IMR-90 (cell line): ENCODE results near the gene NDST1. TPM values are rescaled to one million over a fixed set of nuclear protein-coding genes. Genes with fewer than 3 reads are reported as not detected.
A peak's percentile ranks its signal among the peaks of the same experiment; 100 is the strongest.

Experiments
- ATAC-seq: fragments of 200-7000 bp; cut with Tn5 transposase; 2 replicates; pipeline ENCODE4 v1.9.1; 2020; ENCODE audit warnings: low read depth, mild to moderate bottlenecking, moderate library complexity
- BruUV-seq: library from RNA; stranded (reverse); fragments of 400-500 nt; replicated peaks from 2 replicates; lab custom pipeline; 2021; lab: Mats Ljungman, UMichigan
- CTCF ChIA-PET: fragments of 300-600 bp; formaldehyde crosslinking; extraction: SDS; loops from one replicate; lab custom pipeline; 2021; ENCODE audit warnings: antibody characterized with exemption; lab: Yijun Ruan, JAX
- POLR2A ChIA-PET: fragments of 300-600 bp; sonication (Branson Sonifier 250); formaldehyde crosslinking; loops from one replicate; lab custom pipeline; 2022; ENCODE audit warnings: antibody characterized with exemption; ENCODE audit not compliant: unreplicated experiment; lab: Charles Lee
- DNase-seq: peaks from one replicate; pipeline ENCODE4 v3.0.0; 2013
- H2AFZ ChIP-seq: replicated peaks from 2 replicates; pipeline ENCODE3; 2013; ENCODE audit warnings: low read length, mild to moderate bottlenecking; ENCODE audit not compliant: poor library complexity
- H2AK5ac ChIP-seq: 2 replicates; pipeline ENCODE4 v1.6.1; 2013; ENCODE audit warnings: low read depth, low read length, inconsistent platforms
- H2AK9ac ChIP-seq: replicated peaks from 2 replicates; pipeline ENCODE3; 2013; ENCODE audit warnings: mild to moderate bottlenecking, low read depth, low read length, moderate library complexity; ENCODE audit not compliant: poor library complexity
- H2BK120ac ChIP-seq: 2 replicates; pipeline ENCODE4 v1.6.1; 2013; ENCODE audit warnings: low read depth, low read length, inconsistent platforms
- H2BK15ac ChIP-seq: 3 replicates; pipeline ENCODE4 v1.6.1; 2013; ENCODE audit warnings: low read depth, low read length, inconsistent platforms
- H2BK20ac ChIP-seq: 2 replicates; pipeline ENCODE4 v1.6.1; 2013; ENCODE audit warnings: low read depth, mild to moderate bottlenecking, inconsistent platforms, low read length, moderate library complexity
- H2BK5ac ChIP-seq: 2 replicates; pipeline ENCODE4 v1.6.1; 2013; ENCODE audit warnings: mild to moderate bottlenecking, low read depth, low read length, inconsistent platforms; ENCODE audit not compliant: poor library complexity, severe bottlenecking
- H3K14ac ChIP-seq: replicated peaks from 2 replicates; pipeline ENCODE4 v1.6.1; 2013; ENCODE audit warnings: low read depth, low read length, inconsistent platforms
- H3K18ac ChIP-seq: 2 replicates; pipeline ENCODE4 v1.6.1; 2013; ENCODE audit warnings: low read depth, low read length, control low read depth
- H3K23ac ChIP-seq: 2 replicates; pipeline ENCODE4 v1.6.1; 2013; ENCODE audit warnings: low read depth, low read length, inconsistent platforms
- H3K27ac ChIP-seq: 2 replicates; pipeline ENCODE4 v1.5.1; 2013; ENCODE audit warnings: mild to moderate bottlenecking, control low read depth, low read length; ENCODE audit not compliant: insufficient read depth
- H3K27me3 ChIP-seq: 2 replicates; pipeline ENCODE4 v1.6.1; 2013; ENCODE audit warnings: low read length; ENCODE audit not compliant: control insufficient read depth, insufficient read depth
- H3K36me3 ChIP-seq: 2 replicates; pipeline ENCODE4 v1.6.1; 2013; ENCODE audit warnings: low read length, mixed read lengths; ENCODE audit not compliant: control insufficient read depth, insufficient read depth
- H3K4ac ChIP-seq: 2 replicates; pipeline ENCODE4 v1.6.1; 2013; ENCODE audit warnings: low read depth, low read length, inconsistent platforms
- H3K4me1 ChIP-seq: 2 replicates; pipeline ENCODE4 v1.6.1; 2013; ENCODE audit warnings: low read length, mixed read lengths; ENCODE audit not compliant: control insufficient read depth, insufficient read depth
- H3K4me2 ChIP-seq: 2 replicates; pipeline ENCODE4 v1.6.1; 2013; ENCODE audit warnings: low read depth, mild to moderate bottlenecking, control low read depth, low read length, moderate library complexity
- H3K4me3 ChIP-seq: 2 replicates; pipeline ENCODE4 v1.5.1; 2013; ENCODE audit warnings: low read depth, mild to moderate bottlenecking, control low read depth, low read length, moderate library complexity; ENCODE audit not compliant: insufficient read depth
- H3K56ac ChIP-seq: 2 replicates; pipeline ENCODE4 v1.6.1; 2013; ENCODE audit warnings: low read length, inconsistent platforms; ENCODE audit not compliant: insufficient read depth; ENCODE audit errors: extremely low read depth
- H3K79me1 ChIP-seq, 2 experiments: 2 replicates each; pipeline ENCODE4 v1.6.1; 2013; ENCODE audit warnings: low read length in 2 of 2, inconsistent platforms in 1 of 2, low read depth in 1 of 2
- H3K9ac ChIP-seq: 2 replicates; pipeline ENCODE4 v1.6.1; 2013; ENCODE audit warnings: low read depth, low read length, control low read depth
- H3K9me1 ChIP-seq: 2 replicates; pipeline ENCODE4 v1.6.1; 2013; ENCODE audit warnings: low read length, inconsistent platforms; ENCODE audit not compliant: insufficient read depth
- H3K9me3 ChIP-seq: 2 replicates; pipeline ENCODE4 v1.6.1; 2013; ENCODE audit warnings: low read length; ENCODE audit not compliant: control insufficient read depth, insufficient read depth
- H4K20me1 ChIP-seq: 2 replicates; pipeline ENCODE4 v1.6.1; 2013; ENCODE audit warnings: low read length, inconsistent platforms; ENCODE audit not compliant: insufficient read depth
- H4K5ac ChIP-seq: 2 replicates; pipeline ENCODE4 v1.6.1; 2013; ENCODE audit warnings: mild to moderate bottlenecking, low read depth, low read length, control low read depth
- H4K8ac ChIP-seq, 2 experiments: 2 replicates each; pipeline ENCODE4 v1.6.1; 2013; ENCODE audit warnings: low read depth in 2 of 2, low read length in 2 of 2, control low read depth in 1 of 2, inconsistent platforms in 1 of 2
- H4K91ac ChIP-seq: 2 replicates; pipeline ENCODE4 v1.6.1; 2013; ENCODE audit warnings: low read depth, low read length, inconsistent platforms; ENCODE audit not compliant: insufficient read depth
- BHLHE40 ChIP-seq: fragments of 150-350 bp; IDR thresholded peaks from 2 replicates; pipeline ENCODE4 v1.6.1; 2016; ENCODE audit warnings: mild to moderate bottlenecking, low read depth, low read length
- CEBPB ChIP-seq: IDR thresholded peaks from 2 replicates; pipeline ENCODE4 v1.6.1; 2012; ENCODE audit warnings: low read depth, low read length, improper control_type of control experiment
- FOS ChIP-seq: fragments of 150-350 bp; IDR thresholded peaks from 2 replicates; pipeline ENCODE4 v1.6.1; 2016; ENCODE audit warnings: low read depth, low read length
- MAFK ChIP-seq: IDR thresholded peaks from 2 replicates; pipeline ENCODE4 v1.6.1; 2012; ENCODE audit warnings: low read depth, low read length, improper control_type of control experiment
- MAZ ChIP-seq: IDR thresholded peaks from 2 replicates; pipeline ENCODE4 v1.6.1; 2012; ENCODE audit warnings: low read depth, mild to moderate bottlenecking, low read length, improper control_type of control experiment, moderate library complexity, borderline replicate concordance
- MXI1 ChIP-seq: IDR thresholded peaks from 2 replicates; pipeline ENCODE4 v1.6.1; 2012; ENCODE audit warnings: low read depth, mild to moderate bottlenecking, low read length, moderate library complexity, borderline replicate concordance
- NFE2L2 ChIP-seq: fragments of 150-350 bp; IDR thresholded peaks from 2 replicates; pipeline ENCODE4 v1.6.1; 2016; ENCODE audit warnings: low read depth, mild to moderate bottlenecking, low read length
- POLR2A ChIP-seq: IDR thresholded peaks from 2 replicates; pipeline ENCODE4 v1.6.1; 2012; ENCODE audit warnings: mild to moderate bottlenecking, low read depth, low read length
- RAD21 ChIP-seq: IDR thresholded peaks from 2 replicates; pipeline ENCODE4 v1.6.1; 2012; ENCODE audit warnings: low read length, improper control_type of control experiment
- RCOR1 ChIP-seq: IDR thresholded peaks from 2 replicates; pipeline ENCODE4 v1.6.1; 2012; ENCODE audit warnings: mild to moderate bottlenecking, low read length, improper control_type of control experiment; ENCODE audit not compliant: insufficient replicate concordance
- RFX5 ChIP-seq: IDR thresholded peaks from 2 replicates; pipeline ENCODE4 v1.8.0; 2012; ENCODE audit warnings: low read depth, mild to moderate bottlenecking, low read length, moderate library complexity
- WGBS, 2 experiments: methylation state at CpG; one replicate each; pipeline versions ENCODE4 v1.1.5 to v1.1.7; 2013; ENCODE audit warnings: missing lambda C conversion rate in 2 of 2; ENCODE audit not compliant: insufficient read length in 1 of 2; ENCODE audit errors: extremely low coverage in 2 of 2; 5-methylcytosine and 5-hydroxymethylcytosine counted together
- dilution Hi-C: fragments of 300-500 bp; cut with HindIII; formaldehyde crosslinking; loops from one replicate; pipeline ENCODE4 v1.14.3; 2018; ENCODE audit warnings: low sequenced_read_pairs; ENCODE audit not compliant: unreplicated experiment
- in situ Hi-C: fragments of 300-500 bp; cut with MboI; formaldehyde crosslinking; loops from 3 replicates; pipeline ENCODE4 v1.14.3; 2019; ENCODE audit warnings: low sequenced_read_pairs, inconsistent platforms, mixed read lengths
- intact Hi-C: fragments of 100-400 bp; cut with micrococcal nuclease; formaldehyde crosslinking; loops from 2 replicates; pipeline ENCODE4 v1.10.0; 2022
- polyA plus RNA-seq, 3 experiments: library from polyadenylated mRNA; depleted of rRNA; stranded (reverse); fragments of >200 nt; gene quantifications; 2 replicates each; pipeline ENCODE4 v1.2.3, GENCODE V29; 2012; ENCODE audit warnings: low replicate concordance in 1 of 3
- total RNA-seq: library from RNA; depleted of rRNA; stranded (reverse); fragments of >200 nt; gene quantifications from 2 replicates; pipeline ENCODE4 v1.2.3, GENCODE V29; 2012
- TF ChIP-seq, protein P1 (sequence below): fragments of 150-350 bp; IDR thresholded peaks from 2 replicates; pipeline ENCODE4 v1.6.1; 2017; ENCODE audit warnings: mild to moderate bottlenecking, antibody characterized with exemption, low read length, low read depth
- TF ChIP-seq, protein P2 (sequence below): conservative IDR thresholded peaks from 2 replicates; pipeline ENCODE4 v1.5.1; 2012; ENCODE audit warnings: mild to moderate bottlenecking, low read depth, low read length, improper control_type of control experiment

NDST1 gene
- total and polyA plus RNA-seq, 2 of the 4 experiments (the other 2 are of a cell fraction): 30.5 to 80.4 TPM

DNA sequence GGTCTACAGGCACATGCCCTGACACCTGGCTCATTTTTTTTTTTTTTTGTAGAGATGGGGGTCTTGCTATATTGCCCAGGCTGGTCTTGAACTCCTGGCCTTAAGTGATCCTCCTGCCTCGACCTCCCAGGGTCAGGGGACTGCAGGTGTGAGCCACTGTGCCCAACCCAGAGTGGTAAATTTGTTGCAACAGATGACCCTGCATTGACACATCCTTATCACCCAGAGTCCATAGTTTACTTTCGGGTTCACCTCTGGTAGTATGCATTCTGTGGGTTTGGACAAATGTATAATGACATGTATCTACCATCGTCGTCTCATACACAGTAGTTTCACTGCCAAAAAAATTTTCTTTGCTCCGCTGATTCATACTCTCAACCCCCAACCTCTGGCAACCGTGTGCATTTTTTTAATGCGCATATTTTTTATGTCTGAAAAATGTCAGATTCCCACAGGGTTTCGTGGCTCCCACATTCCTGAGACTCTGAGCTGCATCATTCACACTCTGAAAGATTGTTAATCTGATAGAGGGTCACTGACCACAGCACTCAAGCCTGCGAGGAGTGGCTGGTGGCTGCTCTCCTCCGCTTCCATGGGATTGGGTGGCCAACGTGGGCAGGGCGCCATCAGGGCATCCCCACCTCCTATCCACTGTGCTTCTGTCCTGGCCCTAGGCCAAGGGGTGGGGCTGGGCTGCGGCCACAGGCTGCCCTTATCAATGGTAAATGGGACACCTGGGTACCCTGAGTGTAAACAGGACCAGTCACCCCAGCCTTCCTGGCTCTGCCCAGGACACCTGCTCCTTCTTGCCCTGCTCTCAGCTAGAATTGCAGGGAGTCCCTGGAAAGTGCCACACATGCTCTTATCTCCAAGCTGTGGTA lies 9.6 kb downstream of the NDST1 start:
- peak overlapping the region; percentile 62 for H2BK5ac ChIP-seq
- intact Hi-C loops: loop anchor here (1.0 to 2.0 kb wide), 3 partner anchors 20 to 49 kb away; no protein-coding TSS in a partner anchor
- peak overlapping the region; percentile 14 to 34; a peak in 2 of 4 replicates for H4K8ac ChIP-seq
- ChIA-PET POLR2A (no interaction called here), CTCF (interaction anchor here (0.6 kb wide), 2 partner anchors 50 to 497 kb away, joined by 3 read pairs; no protein-coding TSS in a partner anchor)
- H3K79me1 ChIP-seq: peaks cover 40 to 94% of the 10 kb centered on the region in 2 experiments
- WGBS, 2 experiments: no CpG with 5 or more reads among the region's 13 CpGs
- H3K4ac ChIP-seq: peak overlapping the region; percentile 75
- 0 out of 2 replicates have a peak overlapping the region, but pooled peaks have one; percentile 8 for H3K23ac ChIP-seq
- H2AFZ ChIP-seq: peak overlapping the region; percentile 34
- no peak overlapping the region for H4K5ac ChIP-seq
- H3K4me1 ChIP-seq: peaks cover 31% of the 10 kb centered on the region
- peak overlapping the region; percentile 17 for H3K4me2 ChIP-seq
- in situ Hi-C loops: no loop called here
- peak overlapping the region; percentile 36 for H3K27ac ChIP-seq
- peak overlapping the region; percentile 22; the same call in 1 of the 2 replicates for H3K56ac ChIP-seq
- H3K18ac ChIP-seq: peak overlapping the region; percentile 20
- peaks cover 88% of the 10 kb centered on the region for H4K20me1 ChIP-seq
- no TSS peak for BruUV-seq
- no peak overlapping the region for H3K4me3 ChIP-seq
- peak overlapping the region; percentile 53; the same call in 1 of the 2 replicates for H2BK20ac ChIP-seq
- peak overlapping the region; percentile 8; the same call in 1 of the 2 replicates for H3K14ac ChIP-seq
- dilution Hi-C loops: no loop called here
- H3K9me1 ChIP-seq: peaks cover 49% of the 10 kb centered on the region
- H3K27me3 ChIP-seq: no peaks in the 10 kb centered on the region
- peak overlapping the region; percentile 51; the same call in 1 of the 2 replicates for H4K91ac ChIP-seq
- peak overlapping the region; percentile 59 for H2AK5ac ChIP-seq
- DNase-seq (peak; percentile 98), ATAC-seq (peak; percentile 85)
- H2BK120ac ChIP-seq: peak overlapping the region; percentile 42
- H2AK9ac ChIP-seq: no peak overlapping the region
- peaks cover 22% of the 10 kb centered on the region for H3K36me3 ChIP-seq
- H3K9ac ChIP-seq: no peak overlapping the region
- peak overlapping the region; percentile 16; the same call in 1 of the 3 replicates for H2BK15ac ChIP-seq
- H3K9me3 ChIP-seq: no peaks in the 10 kb centered on the region
- TF ChIP-seq POLR2A: no peak
- TF ChIP-seq, protein P1, sequence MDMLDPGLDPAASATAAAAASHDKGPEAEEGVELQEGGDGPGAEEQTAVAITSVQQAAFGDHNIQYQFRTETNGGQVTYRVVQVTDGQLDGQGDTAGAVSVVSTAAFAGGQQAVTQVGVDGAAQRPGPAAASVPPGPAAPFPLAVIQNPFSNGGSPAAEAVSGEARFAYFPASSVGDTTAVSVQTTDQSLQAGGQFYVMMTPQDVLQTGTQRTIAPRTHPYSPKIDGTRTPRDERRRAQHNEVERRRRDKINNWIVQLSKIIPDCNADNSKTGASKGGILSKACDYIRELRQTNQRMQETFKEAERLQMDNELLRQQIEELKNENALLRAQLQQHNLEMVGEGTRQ: no peak
- TF ChIP-seq RCOR1: peak; percentile 89
- TF ChIP-seq RAD21: peak; percentile 4; the same call in 1 of the 2 replicates
- TF ChIP-seq MAZ: peak; percentile 67; the same call in 1 of the 2 replicates
- 0 out of 2 replicates have a peak, but pooled peaks have one; percentile 23 for TF ChIP-seq MAFK
- no peak for TF ChIP-seq MXI1
- TF ChIP-seq, protein P2, sequence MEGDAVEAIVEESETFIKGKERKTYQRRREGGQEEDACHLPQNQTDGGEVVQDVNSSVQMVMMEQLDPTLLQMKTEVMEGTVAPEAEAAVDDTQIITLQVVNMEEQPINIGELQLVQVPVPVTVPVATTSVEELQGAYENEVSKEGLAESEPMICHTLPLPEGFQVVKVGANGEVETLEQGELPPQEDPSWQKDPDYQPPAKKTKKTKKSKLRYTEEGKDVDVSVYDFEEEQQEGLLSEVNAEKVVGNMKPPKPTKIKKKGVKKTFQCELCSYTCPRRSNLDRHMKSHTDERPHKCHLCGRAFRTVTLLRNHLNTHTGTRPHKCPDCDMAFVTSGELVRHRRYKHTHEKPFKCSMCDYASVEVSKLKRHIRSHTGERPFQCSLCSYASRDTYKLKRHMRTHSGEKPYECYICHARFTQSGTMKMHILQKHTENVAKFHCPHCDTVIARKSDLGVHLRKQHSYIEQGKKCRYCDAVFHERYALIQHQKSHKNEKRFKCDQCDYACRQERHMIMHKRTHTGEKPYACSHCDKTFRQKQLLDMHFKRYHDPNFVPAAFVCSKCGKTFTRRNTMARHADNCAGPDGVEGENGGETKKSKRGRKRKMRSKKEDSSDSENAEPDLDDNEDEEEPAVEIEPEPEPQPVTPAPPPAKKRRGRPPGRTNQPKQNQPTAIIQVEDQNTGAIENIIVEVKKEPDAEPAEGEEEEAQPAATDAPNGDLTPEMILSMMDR: no peak
- TF ChIP-seq BHLHE40: no peak; the same call in 1 of the 2 replicates
- no peak for TF ChIP-seq RFX5
- peak; percentile 90 for TF ChIP-seq CEBPB
- peak; percentile 73 for TF ChIP-seq FOS
- no peak for TF ChIP-seq NFE2L2
